Tibial nerve (tissue), 4 donors: Measurements from ENCODE around the gene PTPRM.

Source experiments
- EP300 ChIP-seq, 2 donors: sonication (generic); formaldehyde crosslinking; IDR thresholded peaks; one replicate each; pipeline ENCODE4 v1.6.1; 2017; ENCODE audit warnings: antibody characterized with exemption in 2 of 2, mild to moderate bottlenecking in 1 of 2
- TF ChIP-seq, protein P1 (sequence below), 5 experiments: fragments of 200-600 bp in 3 of 5; fragments of 450-650 bp in 2 of 5; sonication (generic) in 3 of 5; IDR thresholded peaks; one replicate each; pipeline ENCODE4 v1.5.1; 2016 to 2019; ENCODE audit warnings: antibody characterized with exemption in 5 of 5, mild to moderate bottlenecking in 3 of 5, moderate library complexity in 2 of 5

DNA sequence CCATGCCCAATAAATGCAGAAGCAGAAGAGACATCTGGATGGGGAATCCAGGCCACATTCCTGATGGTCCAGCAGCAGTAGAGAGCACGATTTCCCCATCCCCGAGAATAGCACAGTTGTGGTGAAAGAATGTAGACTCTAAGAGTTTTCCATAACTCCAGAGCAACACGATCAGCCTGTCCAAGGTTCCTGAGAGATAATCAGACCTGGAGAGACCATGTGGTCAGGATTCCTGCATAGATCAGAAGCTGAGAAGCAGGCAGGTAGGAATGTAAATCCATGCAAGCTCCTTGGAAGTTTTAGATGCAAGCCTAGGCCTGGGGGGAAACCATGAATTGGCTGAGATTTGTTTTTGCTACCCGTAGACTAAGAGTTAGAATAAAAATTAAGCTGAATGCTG, 34.2 kb upstream of the PTPRM start:
- TF ChIP-seq, protein P1, sequence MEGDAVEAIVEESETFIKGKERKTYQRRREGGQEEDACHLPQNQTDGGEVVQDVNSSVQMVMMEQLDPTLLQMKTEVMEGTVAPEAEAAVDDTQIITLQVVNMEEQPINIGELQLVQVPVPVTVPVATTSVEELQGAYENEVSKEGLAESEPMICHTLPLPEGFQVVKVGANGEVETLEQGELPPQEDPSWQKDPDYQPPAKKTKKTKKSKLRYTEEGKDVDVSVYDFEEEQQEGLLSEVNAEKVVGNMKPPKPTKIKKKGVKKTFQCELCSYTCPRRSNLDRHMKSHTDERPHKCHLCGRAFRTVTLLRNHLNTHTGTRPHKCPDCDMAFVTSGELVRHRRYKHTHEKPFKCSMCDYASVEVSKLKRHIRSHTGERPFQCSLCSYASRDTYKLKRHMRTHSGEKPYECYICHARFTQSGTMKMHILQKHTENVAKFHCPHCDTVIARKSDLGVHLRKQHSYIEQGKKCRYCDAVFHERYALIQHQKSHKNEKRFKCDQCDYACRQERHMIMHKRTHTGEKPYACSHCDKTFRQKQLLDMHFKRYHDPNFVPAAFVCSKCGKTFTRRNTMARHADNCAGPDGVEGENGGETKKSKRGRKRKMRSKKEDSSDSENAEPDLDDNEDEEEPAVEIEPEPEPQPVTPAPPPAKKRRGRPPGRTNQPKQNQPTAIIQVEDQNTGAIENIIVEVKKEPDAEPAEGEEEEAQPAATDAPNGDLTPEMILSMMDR (IDR thresholded peaks at IDR 0.05) = no peak
- no peak for TF ChIP-seq EP300 (IDR thresholded peaks at IDR 0.05)
